Right kidney (tissue), 1 donor: ENCODE measurements around the gene ADAM15.

Experiments
- DNase-seq: peaks from one replicate; pipeline ENCODE4 v3.0.0-alpha.2; 2016

The ADAM15 gene

GRCh38 chr1:155030243-155030795 lies 20.8 kb upstream of the ADAM15 start:
- no peak for DNase-seq

GRCh38 chr1:155030899-155031298 lies 20.2 kb upstream of the ADAM15 start:
- DNase-seq, result no peak

GRCh38 chr1:155032886-155033285 lies 18.2 kb upstream of the ADAM15 start:
- no peak for DNase-seq

GRCh38 chr1:155033524-155033923 lies 17.6 kb upstream of the ADAM15 start, which contains the start of the genes DCST1 and DCST2:
Gene DCST1 (plus strand): TSS chr1:155033824. CDS start chr1:155034037, 213 bp downstream.
Gene DCST2 (minus strand): TSS chr1:155033781. CDS start chr1:155033701, 80 bp downstream.
- no peak for DNase-seq

DNA sequence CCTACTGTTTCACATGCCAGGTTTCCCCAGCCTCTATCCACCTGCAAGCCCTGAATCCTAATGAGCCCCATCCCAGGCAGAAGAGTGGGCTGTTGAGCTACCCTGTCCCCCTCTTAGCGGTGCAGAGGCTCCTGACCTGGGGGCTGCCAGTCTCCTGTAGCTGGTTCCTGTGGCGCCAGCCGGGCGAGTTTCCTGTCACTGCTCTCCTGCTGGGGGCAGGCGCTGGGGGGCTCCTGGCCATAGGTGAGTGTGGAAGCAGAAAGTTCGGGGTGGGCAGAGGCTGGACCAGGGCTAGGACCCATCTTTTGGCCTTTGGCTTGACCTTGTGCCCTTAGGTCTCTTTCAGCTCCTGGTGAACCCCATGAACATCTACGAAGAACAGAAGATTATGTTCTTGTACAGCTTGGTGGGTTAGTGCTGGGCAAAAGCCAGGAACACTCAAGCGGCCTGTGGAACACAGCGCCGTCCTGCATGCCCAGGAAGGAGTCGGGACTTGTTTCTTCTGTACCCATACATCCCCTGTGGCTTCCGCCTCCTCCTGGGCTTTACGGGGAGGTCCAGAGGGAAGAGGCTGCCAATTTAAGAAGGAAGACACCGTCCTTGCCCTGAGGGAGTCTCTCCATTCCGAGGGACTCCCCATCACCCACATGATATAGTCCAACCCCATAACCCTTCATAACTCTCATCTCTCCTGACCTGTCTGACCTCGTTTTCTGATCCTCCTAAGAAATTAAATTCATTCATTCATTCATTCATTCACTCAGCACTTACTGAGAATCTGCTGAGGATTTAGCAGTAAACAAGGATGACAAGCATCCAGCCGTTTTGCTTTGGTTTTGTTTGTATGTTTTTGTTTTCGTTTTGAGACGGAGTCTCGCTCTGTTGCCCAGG lies 16.6 kb upstream of the ADAM15 start:
- DNase-seq, result no peak

DNA sequence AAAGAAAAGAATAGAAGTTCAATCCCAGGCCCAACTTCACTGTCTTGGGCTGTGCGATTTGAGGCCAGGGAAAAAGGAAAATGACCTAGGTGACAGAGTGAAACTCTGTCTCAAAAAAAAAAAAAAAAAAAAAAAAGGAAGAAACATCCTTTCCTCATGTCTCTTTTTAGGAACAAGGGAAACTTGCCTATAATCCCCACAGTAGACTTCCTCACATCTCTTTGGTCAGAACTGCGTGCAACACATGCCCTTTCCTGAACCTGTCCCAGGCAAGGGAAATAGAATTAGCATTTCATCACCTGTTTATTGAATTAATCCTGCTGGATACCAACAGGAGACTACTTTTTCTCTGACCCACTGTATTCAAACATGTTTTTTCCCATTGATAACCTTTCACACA lies 15.2 kb upstream of the ADAM15 start:
- no peak for DNase-seq

DNA sequence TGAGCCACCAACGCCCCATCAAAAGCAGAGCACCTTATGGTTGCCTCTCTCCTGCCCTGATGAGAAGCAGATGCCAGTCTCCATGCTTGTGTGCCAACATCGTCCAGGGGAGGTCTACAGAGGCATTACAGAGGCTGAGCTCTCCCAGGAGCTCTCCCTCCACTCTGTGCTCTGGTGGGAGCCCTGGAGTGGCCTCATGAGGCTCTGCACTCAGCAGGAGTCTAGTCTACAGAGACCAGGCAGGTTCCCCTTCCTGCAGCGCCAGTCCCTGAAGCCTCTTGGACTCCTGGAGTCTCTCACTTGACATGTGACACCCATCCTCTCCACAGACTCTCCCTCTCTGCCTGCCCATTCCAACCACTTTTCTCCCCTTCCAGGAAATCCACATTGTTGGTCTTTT lies 14.1 kb upstream of the ADAM15 start:
- no peak for DNase-seq

GRCh38 chr1:155037851-155038441 lies 13.2 kb upstream of the ADAM15 start:
- DNase-seq, result no peak

DNA sequence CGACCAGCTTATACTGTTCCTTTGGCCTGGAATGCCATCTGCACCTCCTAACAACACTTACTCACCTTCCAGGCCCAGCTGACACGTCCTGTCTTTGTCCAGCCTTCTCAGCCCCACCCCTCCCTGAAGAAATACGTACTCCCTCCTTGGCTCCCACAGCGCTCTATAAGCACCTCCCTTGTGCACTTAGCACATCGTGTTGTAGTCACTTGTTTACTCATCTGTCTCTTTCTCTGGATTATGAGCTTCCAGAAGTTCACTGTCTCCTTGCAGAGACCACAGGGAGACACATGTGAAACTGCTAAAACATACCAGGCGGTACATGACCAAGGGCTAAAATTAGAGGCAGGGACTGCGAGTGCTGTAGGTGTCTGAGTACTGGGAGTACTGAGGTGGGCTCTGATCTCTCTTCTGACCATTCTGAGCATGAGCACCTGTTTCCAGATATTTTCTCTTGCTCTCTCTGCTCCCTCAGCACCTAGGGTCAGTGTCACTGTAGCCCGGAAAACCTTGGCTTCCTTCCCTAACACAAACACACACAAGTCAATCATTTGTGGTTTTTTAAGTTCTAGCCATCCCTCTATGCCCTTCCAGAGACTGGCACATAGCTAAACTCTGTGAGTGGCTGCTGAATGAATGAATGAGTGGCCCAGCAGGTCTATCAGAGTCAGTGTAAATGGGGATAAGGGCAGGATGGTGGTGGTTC lies 12.4 kb upstream of the ADAM15 start:
- DNase-seq, result no peak

- no peak for DNase-seq
Measured at GRCh38 chr1:155039308-155039669, 11.8 kb upstream of the ADAM15 start.

GRCh38 chr1:155040358-155041093 lies 10.6 kb upstream of the ADAM15 start:
- DNase-seq, result no peak

DNA sequence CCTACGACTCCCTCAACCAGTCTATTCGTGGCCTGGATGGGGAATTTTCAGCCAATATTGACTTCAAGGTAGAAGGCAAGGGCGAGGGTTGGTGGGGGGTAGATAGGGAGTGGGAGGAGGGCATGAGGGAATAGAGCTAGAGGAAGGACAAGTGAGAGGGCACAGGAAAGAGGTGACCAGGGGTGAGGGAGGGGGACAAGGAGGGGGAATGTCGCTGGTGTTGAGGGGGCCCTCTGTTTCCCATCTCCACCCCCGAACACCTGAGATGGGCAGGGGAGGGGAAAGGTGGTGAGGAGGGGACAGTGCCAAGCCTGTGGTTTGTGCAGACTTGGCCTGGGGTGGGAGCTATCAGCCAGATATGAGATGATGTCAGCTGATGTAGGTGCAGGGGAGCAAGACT lies 8.3 kb upstream of the ADAM15 start:
- DNase-seq, result no peak

DNA sequence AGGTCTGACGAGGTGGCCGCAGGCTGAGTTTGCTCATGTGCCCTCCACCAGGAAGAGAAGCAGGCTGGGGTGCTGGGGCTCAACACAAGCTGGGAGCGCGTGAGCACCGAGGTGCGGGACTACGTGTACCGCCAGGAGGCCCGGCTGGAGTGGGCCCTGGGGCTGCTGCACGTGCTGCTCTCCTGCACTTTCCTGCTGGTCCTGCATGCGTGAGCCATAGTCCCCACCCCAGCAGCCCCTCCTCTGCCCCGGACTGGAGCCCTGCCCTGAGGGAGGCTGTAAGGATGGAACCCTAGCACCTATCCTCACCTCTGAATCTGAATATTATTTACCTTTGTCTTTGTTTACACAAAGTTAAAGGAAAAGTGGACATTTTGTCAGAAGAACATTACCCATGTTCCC lies 7.8 kb upstream of the ADAM15 start:
- no peak for DNase-seq

DNA sequence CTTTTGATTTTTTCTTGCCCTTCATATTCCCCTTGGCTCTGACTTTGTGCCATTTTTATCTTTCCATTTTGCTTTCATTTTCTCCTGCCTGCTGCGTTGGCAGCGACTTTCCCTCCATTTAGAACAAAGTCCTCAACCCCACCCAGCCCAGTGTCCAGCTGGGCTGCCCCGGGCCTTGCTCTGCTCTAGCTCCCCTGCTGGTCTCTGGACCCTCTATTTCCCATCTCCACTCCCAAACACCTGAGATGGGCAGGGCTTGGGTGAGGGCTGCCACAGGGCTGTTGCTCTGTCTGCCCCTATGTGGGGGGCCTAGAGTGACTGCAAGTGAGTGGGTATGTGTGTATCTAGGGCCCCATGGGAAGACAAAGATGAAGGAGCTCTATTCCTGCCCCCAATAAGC lies 7.3 kb upstream of the ADAM15 start:
- no peak for DNase-seq

- no peak for DNase-seq
Measured at GRCh38 chr1:155044365-155044764, 6.8 kb upstream of the ADAM15 start.

GRCh38 chr1:155044812-155045657 lies 6.1 kb upstream of the ADAM15 start:
- peak; percentile 26 for DNase-seq

GRCh38 chr1:155048449-155049334 lies 2.4 kb upstream of the ADAM15 start:
- no peak for DNase-seq

GRCh38 chr1:155049651-155050559 lies 1.2 kb upstream of the ADAM15 start:
- DNase-seq, result no peak

DNA sequence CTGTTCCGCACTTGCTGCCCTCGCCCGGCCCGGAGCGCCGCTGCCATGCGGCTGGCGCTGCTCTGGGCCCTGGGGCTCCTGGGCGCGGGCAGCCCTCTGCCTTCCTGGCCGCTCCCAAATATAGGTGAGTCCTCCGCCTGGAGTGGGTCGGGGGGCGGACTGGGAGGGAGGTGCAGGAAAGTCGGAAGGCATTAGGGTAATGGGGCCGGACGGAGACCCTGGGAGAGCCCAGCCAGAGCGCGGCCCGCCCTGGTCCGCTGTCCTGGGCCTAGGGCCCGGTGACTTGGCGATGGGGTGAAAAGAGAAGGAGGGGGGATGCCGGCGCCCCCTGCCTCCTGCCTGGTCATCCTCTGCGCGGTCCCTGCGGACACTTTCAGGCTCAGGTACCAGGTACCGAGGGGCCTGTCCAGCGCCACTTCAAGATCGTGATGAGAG lies 243 bp downstream of the ADAM15 start:
- DNase-seq, result peak; percentile 82
